AG09319 (cell line): ENCODE data around the gene NRIP1.

Experiments used
- DNase-seq: peaks from one replicate; pipeline ENCODE4 v3.0.0-alpha.2; 2010; ENCODE audit warnings: low read depth; ENCODE audit errors: extremely low read depth
- CTCF ChIP-seq: IDR thresholded peaks from 2 replicates; pipeline ENCODE4 v1.5.1; 2011; ENCODE audit warnings: low read depth, mild to moderate bottlenecking, inconsistent platforms, low read length, moderate library complexity

Gene NRIP1

DNA sequence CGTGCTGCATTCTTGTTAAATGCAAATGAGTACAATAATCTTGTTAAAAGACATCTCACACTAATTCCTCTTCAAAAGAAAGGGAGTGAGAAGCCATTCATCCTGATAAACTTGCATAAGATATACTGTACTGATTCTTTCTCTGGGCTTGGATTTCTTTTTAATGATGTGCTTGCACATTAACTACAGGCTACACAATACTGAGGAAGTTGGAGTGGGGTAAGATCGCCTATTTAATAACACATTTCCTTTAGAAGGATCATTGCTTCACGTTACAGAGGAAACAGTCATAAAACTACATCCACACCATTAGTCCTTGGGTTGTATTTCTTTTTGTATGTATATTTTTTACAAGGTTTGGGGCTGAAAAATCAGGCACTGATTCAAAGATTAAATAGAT lies 36.6 kb downstream of the NRIP1 start:
- no peak for TF ChIP-seq CTCF
- no peak for DNase-seq

DNA sequence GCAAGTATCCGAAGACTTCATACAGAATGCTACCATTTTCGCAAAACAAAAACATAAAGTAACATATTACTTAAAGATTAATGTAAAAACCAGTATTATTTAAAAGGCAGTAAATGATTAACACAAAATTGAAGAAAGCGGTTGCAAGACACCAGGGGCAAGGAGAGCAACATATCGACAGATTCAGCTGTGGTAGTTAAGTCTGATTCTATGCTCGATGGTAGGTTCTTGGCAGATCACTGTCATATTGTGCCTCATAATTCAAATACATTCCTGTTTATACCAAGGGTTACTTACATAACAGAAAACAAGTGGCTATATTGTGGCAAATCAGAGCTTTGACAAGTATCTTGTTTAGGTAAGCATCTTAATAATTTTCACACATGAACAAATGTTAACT lies 37.7 kb downstream of the NRIP1 start:
- DNase-seq, result no peak
- no peak for TF ChIP-seq CTCF

- no peak for DNase-seq
- no peak for TF ChIP-seq CTCF
These were observed 38.4 kb downstream of the NRIP1 start for GRCh38 chr21:15026370-15026769.

GRCh38 chr21:15023776-15024175 lies 41.0 kb downstream of the NRIP1 start:
- DNase-seq, result no peak
- no peak for TF ChIP-seq CTCF

DNA sequence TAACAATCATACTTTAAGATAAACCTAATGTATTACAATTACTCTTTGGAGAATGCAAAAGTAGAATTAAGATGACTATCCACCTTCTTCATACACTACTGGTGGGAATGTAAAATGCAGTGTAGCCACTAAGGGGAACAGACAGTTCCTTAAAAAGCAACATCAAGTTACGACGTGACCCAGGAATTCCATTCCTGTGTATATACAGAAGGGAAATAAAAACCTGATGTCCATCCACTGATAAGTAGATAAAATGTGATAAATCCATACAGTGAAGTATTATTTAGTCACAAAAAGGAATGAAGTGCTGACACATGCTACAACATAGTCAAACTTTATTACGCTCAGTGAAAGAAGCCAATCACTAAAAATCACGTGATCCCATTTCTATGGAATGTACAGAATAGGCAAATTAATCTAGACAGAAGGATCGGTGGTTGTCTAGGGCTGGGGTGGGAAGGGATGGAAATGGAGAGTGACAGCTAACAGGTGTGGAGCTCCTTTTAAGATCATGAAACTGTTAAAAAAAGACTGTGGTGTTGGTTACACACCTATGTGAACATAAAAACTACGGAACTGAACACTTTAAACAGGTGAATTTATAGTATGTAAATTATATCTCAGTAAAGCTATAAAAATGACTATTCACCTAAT lies 42.1 kb downstream of the NRIP1 start:
- no peak for TF ChIP-seq CTCF
- DNase-seq, result no peak

DNA sequence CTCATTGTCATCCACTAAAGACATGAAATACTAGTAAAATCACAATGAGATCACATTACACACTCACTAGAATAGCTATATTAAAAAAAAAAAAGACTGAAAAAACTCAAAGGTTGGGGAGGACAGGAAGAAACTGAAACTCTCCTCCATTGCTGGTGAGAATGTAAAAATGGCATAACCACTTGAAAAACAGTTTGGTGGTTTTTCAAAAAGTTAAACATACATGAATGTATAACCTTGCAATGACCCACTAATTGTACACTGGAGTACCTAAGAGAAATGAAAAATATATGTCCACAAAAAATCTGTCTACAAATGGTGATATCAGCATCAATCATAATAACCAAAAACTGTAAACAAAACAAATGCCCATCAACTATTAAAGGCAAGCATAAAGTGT lies 44.0 kb downstream of the NRIP1 start:
- TF ChIP-seq CTCF, result no peak

GRCh38 chr21:15018382-15018781 lies 46.4 kb downstream of the NRIP1 start:
- TF ChIP-seq CTCF, result no peak
- no peak for DNase-seq

More for the DNA sequence above, 44.0 kb downstream of the NRIP1 start:
- no peak for DNase-seq
